Neural cell (in vitro differentiated cells): Measurements from ENCODE around the gene TRAF6.

Experiments
- EP300 ChIP-seq: fragments of 450-650 bp; conservative IDR thresholded peaks from 2 replicates; pipeline ENCODE4 v1.6.1; 2014; ENCODE audit warnings: antibody characterized with exemption, mild to moderate bottlenecking, moderate library complexity; ENCODE audit not compliant: poor library complexity, severe bottlenecking
- EZH2 ChIP-seq: fragments of 200-600, 300-800 bp; shearing (Covaris generic), sonication (generic); IDR thresholded peaks from 2 replicates; pipeline ENCODE4 v1.6.1; 2014; ENCODE audit warnings: antibody characterized with exemption, low read length, borderline replicate concordance, mild to moderate bottlenecking; ENCODE audit not compliant: insufficient read depth, poor library complexity, severe bottlenecking
- POLR2AphosphoS5 ChIP-seq: IDR thresholded peaks from 2 replicates; pipeline ENCODE4 v1.6.1; 2012
- TAF1 ChIP-seq: IDR thresholded peaks from 2 replicates; pipeline ENCODE4 v1.6.1; 2012; ENCODE audit warnings: low read depth
- TF ChIP-seq, protein P1 (sequence below): fragments of 450-650 bp; IDR thresholded peaks from 2 replicates; pipeline ENCODE4 v1.5.1; 2014; ENCODE audit warnings: antibody characterized with exemption, mild to moderate bottlenecking, moderate library complexity; ENCODE audit not compliant: poor library complexity, severe bottlenecking
- TF ChIP-seq, protein P2 (sequence below): IDR thresholded peaks from 2 replicates; pipeline ENCODE4 v1.6.1; 2012; ENCODE audit warnings: borderline replicate concordance

DNA sequence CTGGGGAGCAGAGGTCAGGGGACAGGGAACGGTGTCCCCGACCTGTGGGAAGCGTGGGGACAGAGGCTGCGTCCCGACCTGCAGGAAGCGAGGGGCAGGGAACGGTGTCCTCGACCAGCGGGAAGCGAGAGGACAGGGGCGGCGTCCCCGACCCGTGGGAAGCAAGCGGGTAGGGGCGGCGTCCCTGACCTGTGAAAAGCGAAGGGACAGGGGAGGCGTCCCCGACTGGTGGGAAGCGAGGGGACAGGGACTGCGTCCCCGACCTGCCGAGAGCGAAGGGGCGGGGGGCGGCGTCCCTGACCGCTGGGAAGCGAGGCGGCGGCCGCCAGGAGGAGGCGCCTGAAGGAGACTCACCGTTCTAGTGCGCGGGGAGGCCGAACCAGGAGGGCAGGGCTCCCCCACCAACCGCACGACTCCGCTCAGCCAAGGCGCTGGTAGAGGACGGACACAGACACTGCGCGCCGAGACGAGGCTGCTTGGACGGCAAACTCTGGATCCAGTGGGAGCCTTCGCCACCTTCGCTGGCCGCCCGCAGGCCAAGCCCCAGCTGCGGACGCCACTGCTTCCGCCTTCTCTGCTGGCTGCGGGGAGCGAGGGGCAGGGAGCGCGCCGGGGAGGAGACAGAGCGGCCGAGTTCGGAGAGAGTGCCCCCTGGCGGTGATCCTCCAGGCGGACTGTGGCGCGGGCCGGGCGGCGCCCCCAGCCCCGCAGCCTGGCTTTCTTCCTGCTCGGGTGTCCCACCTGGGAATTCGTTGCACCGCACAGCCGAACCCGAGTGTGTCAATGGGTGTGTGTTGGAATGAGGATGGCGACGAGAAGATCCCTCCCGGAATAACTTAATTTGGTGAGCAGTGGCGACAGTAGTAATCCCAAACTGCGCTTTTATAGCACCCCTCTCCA is at the start of gene TRAF6:
- TF ChIP-seq, protein P1, sequence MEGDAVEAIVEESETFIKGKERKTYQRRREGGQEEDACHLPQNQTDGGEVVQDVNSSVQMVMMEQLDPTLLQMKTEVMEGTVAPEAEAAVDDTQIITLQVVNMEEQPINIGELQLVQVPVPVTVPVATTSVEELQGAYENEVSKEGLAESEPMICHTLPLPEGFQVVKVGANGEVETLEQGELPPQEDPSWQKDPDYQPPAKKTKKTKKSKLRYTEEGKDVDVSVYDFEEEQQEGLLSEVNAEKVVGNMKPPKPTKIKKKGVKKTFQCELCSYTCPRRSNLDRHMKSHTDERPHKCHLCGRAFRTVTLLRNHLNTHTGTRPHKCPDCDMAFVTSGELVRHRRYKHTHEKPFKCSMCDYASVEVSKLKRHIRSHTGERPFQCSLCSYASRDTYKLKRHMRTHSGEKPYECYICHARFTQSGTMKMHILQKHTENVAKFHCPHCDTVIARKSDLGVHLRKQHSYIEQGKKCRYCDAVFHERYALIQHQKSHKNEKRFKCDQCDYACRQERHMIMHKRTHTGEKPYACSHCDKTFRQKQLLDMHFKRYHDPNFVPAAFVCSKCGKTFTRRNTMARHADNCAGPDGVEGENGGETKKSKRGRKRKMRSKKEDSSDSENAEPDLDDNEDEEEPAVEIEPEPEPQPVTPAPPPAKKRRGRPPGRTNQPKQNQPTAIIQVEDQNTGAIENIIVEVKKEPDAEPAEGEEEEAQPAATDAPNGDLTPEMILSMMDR, result peak; percentile 96
- TF ChIP-seq EP300 (no peak), TAF1 (peak; percentile 75), EZH2 (no peak), POLR2AphosphoS5 (peak; percentile 95)
- TF ChIP-seq, protein P2, sequence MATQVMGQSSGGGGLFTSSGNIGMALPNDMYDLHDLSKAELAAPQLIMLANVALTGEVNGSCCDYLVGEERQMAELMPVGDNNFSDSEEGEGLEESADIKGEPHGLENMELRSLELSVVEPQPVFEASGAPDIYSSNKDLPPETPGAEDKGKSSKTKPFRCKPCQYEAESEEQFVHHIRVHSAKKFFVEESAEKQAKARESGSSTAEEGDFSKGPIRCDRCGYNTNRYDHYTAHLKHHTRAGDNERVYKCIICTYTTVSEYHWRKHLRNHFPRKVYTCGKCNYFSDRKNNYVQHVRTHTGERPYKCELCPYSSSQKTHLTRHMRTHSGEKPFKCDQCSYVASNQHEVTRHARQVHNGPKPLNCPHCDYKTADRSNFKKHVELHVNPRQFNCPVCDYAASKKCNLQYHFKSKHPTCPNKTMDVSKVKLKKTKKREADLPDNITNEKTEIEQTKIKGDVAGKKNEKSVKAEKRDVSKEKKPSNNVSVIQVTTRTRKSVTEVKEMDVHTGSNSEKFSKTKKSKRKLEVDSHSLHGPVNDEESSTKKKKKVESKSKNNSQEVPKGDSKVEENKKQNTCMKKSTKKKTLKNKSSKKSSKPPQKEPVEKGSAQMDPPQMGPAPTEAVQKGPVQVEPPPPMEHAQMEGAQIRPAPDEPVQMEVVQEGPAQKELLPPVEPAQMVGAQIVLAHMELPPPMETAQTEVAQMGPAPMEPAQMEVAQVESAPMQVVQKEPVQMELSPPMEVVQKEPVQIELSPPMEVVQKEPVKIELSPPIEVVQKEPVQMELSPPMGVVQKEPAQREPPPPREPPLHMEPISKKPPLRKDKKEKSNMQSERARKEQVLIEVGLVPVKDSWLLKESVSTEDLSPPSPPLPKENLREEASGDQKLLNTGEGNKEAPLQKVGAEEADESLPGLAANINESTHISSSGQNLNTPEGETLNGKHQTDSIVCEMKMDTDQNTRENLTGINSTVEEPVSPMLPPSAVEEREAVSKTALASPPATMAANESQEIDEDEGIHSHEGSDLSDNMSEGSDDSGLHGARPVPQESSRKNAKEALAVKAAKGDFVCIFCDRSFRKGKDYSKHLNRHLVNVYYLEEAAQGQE, result peak; percentile 58
